SK-N-SH treated with all-trans-retinoic acid at 6 μM for 48 hours (cell line): ENCODE results near the gene ZNF423.

ENCODE experiments used
- ARNTL ChIP-seq: fragments of 450-650 bp; formaldehyde crosslinking; IDR thresholded peaks from 2 replicates; pipeline ENCODE4 v1.5.0; 2020; ENCODE audit warnings: low read depth, mild to moderate bottlenecking, moderate library complexity, borderline replicate concordance
- BACH2 ChIP-seq: fragments of 250-450 bp; sonication (Bioruptor Pico); IDR thresholded peaks from 2 replicates; pipeline ENCODE4 v1.9.0; 2021; ENCODE audit warnings: mild to moderate bottlenecking, borderline replicate concordance
- CREB5 ChIP-seq: fragments of 250-450 bp; sonication (Bioruptor Pico); IDR thresholded peaks from 2 replicates; pipeline ENCODE4 v1.5.1; 2020; ENCODE audit warnings: low read depth, mild to moderate bottlenecking, moderate library complexity
- ESRRG ChIP-seq: fragments of 250-450 bp; sonication (Bioruptor Pico); IDR thresholded peaks from 2 replicates; pipeline ENCODE4 v1.6.1; 2021; ENCODE audit warnings: mild to moderate bottlenecking
- ISL1 ChIP-seq: fragments of 250-450 bp; sonication (Bioruptor Pico); IDR thresholded peaks from 2 replicates; pipeline ENCODE4 v2.1.2; 2022; ENCODE audit warnings: mild to moderate bottlenecking, moderate library complexity
- OSR1 ChIP-seq: fragments of 250-450 bp; sonication (Bioruptor Pico); IDR thresholded peaks from 2 replicates; pipeline ENCODE4 v1.8.0; 2022; ENCODE audit warnings: moderate library complexity, mild to moderate bottlenecking, inconsistent platforms
- PATZ1 ChIP-seq: fragments of 250-450 bp; sonication (Bioruptor Pico); IDR thresholded peaks from 2 replicates; pipeline ENCODE4 v1.8.0; 2020; ENCODE audit warnings: mild to moderate bottlenecking, moderate library complexity, borderline replicate concordance
- POU6F1 ChIP-seq: fragments of 250-450 bp; sonication (Bioruptor Pico); IDR thresholded peaks from 2 replicates; pipeline ENCODE4 v1.8.0; 2021; ENCODE audit warnings: low read depth, mild to moderate bottlenecking, moderate library complexity, borderline replicate concordance
- PPARA ChIP-seq: fragments of 250-450 bp; sonication (Bioruptor Pico); IDR thresholded peaks from 2 replicates; pipeline ENCODE4 v1.5.0; 2020; ENCODE audit warnings: mild to moderate bottlenecking, borderline replicate concordance
- RARB ChIP-seq: fragments of 250-450 bp; sonication (Bioruptor Pico); IDR thresholded peaks from 2 replicates; pipeline ENCODE4 v1.8.0; 2021; ENCODE audit warnings: mild to moderate bottlenecking, moderate library complexity
- TCF4 ChIP-seq: fragments of 250-450 bp; sonication (Bioruptor Pico); IDR thresholded peaks from 2 replicates; pipeline ENCODE4 v1.8.0; 2021; ENCODE audit warnings: mild to moderate bottlenecking, moderate library complexity, borderline replicate concordance
- ZFP3 ChIP-seq: fragments of 250-450 bp; sonication (Bioruptor Pico); IDR thresholded peaks from 2 replicates; pipeline ENCODE4 v1.5.0; 2020; ENCODE audit warnings: mild to moderate bottlenecking, moderate library complexity
- TF ChIP-seq, protein P1 (sequence below): fragments of 250-450 bp; sonication (Bioruptor Pico); IDR thresholded peaks from 2 replicates; pipeline ENCODE4 v1.5.1; 2021; ENCODE audit warnings: mild to moderate bottlenecking, moderate library complexity

- TF ChIP-seq ZFP3 (CRISPR knock-in tag) (no peak), PPARA (CRISPR knock-in tag) (no peak), PATZ1 (CRISPR knock-in tag) (no peak), POU6F1 (CRISPR knock-in tag) (no peak), ESRRG (CRISPR knock-in tag) (no peak), ARNTL (CRISPR knock-in tag) (no peak), OSR1 (CRISPR knock-in tag) (no peak), CREB5 (CRISPR knock-in tag) (no peak), RARB (CRISPR knock-in tag) (no peak), ISL1 (CRISPR knock-in tag) (no peak), TCF4 (CRISPR knock-in tag) (no peak), BACH2 (no peak)
- TF ChIP-seq, protein P1, sequence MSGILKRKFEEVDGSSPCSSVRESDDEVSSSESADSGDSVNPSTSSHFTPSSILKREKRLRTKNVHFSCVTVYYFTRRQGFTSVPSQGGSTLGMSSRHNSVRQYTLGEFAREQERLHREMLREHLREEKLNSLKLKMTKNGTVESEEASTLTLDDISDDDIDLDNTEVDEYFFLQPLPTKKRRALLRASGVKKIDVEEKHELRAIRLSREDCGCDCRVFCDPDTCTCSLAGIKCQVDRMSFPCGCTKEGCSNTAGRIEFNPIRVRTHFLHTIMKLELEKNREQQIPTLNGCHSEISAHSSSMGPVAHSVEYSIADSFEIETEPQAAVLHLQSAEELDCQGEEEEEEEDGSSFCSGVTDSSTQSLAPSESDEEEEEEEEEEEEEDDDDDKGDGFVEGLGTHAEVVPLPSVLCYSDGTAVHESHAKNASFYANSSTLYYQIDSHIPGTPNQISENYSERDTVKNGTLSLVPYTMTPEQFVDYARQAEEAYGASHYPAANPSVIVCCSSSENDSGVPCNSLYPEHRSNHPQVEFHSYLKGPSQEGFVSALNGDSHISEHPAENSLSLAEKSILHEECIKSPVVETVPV: no peak
These were observed 1.1 kb downstream of the ZNF423 start for GRCh38 chr16:49854796-49855203.
